Stimulated activated CD8-positive, alpha-beta memory T cell treated with anti-CD3 and anti-CD28 coated beads, Interleukin-7, amount 100 ng/mL, for 48 hours (primary cell): Measurements from ENCODE around the gene RFX3.

Source experiments
- DNase-seq, 2 donors: peaks; one replicate each; pipeline ENCODE4 v3.0.0-alpha.2; 2020; ENCODE audit warnings: low read depth in 1 of 2; ENCODE audit errors: extremely low read depth in 1 of 2

RFX3 gene

GRCh38 chr9:3290231-3290840 is 235.5 kb downstream of the RFX3 start:
- DNase-seq = no peak

GRCh38 chr9:3288686-3289085 is 237.1 kb downstream of the RFX3 start:
- DNase-seq = no peak

- no peak for DNase-seq
Observed at GRCh38 chr9:3285365-3286161, 240.2 kb downstream of the RFX3 start.

GRCh38 chr9:3282365-3282764 is 243.4 kb downstream of the RFX3 start:
- DNase-seq = no peak

- no peak for DNase-seq
Observed at GRCh38 chr9:3281399-3281798, 244.4 kb downstream of the RFX3 start.

- DNase-seq = no peak
Observed at GRCh38 chr9:3277200-3277599, 248.6 kb downstream of the RFX3 start.

- no peak for DNase-seq
Observed at GRCh38 chr9:3271581-3271980, 254.2 kb downstream of the RFX3 start.

- no peak for DNase-seq
Observed at GRCh38 chr9:3271157-3271556, 254.6 kb downstream of the RFX3 start.

- no peak for DNase-seq
Observed at GRCh38 chr9:3268223-3268622, 257.6 kb downstream of the RFX3 start.

- no peak for DNase-seq
Observed at GRCh38 chr9:3263698-3264097, 262.1 kb downstream of the RFX3 start.

GRCh38 chr9:3262826-3263529 is 262.8 kb downstream of the RFX3 start:
- DNase-seq = no peak

- no peak for DNase-seq
Observed at GRCh38 chr9:3261484-3261883, 264.3 kb downstream of the RFX3 start.

GRCh38 chr9:3256571-3257330 is 269.1 kb downstream of the RFX3 start:
- no peak for DNase-seq

GRCh38 chr9:3251309-3251708 is 274.5 kb downstream of the RFX3 start:
- no peak for DNase-seq

- DNase-seq = no peak
Observed at GRCh38 chr9:3250741-3251140, 275.1 kb downstream of the RFX3 start.

GRCh38 chr9:3247211-3247610 is 278.6 kb downstream of the RFX3 start:
- no peak for DNase-seq

- DNase-seq = no peak
Observed at GRCh38 chr9:3246241-3246640, 279.6 kb downstream of the RFX3 start.

- no peak for DNase-seq
Observed at GRCh38 chr9:3244963-3245653, 280.7 kb downstream of the RFX3 start.

GRCh38 chr9:3243683-3244082 is 282.1 kb downstream of the RFX3 start:
- no peak for DNase-seq

GRCh38 chr9:3241290-3241689 is 284.5 kb downstream of the RFX3 start:
- DNase-seq = no peak
